Jurkat, Clone E6-1 (cell line): Measurements from ENCODE around the gene TALDO1.

Experiments
- DNase-seq: peaks from one replicate; pipeline ENCODE4 v3.0.0-alpha.2; 2011; ENCODE audit warnings: low read depth, low spot score
- H3K4me3 ChIP-seq: 2 replicates; pipeline ENCODE4 v1.5.1; 2011; ENCODE audit warnings: mild to moderate bottlenecking, low read length, control low read depth, moderate library complexity

TALDO1 gene

GRCh38 chr11:803770-804598 is 56.7 kb downstream of the TALDO1 start:
- DNase-seq: no peak
- peak overlapping the region; percentile 75 for H3K4me3 ChIP-seq

DNA sequence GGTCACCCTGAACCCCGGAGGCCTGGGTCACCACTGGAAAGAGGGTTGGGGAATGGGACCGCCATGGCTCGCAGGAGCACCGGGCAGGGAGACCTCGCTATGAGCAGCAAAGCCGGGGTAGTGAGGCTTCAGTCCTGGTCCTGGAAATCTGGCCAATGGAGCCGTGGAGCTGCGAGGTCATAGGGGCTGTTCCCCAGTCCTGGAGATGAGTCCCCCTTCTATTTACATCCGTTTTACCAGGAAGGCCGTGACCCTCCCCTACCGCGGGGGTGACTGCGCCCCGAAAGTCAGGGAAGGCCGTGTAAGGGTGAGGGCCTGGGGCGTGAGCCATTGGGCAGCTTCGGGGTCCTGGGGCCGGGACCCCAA is 57.3 kb downstream of the TALDO1 start:
- no peak for DNase-seq

GRCh38 chr11:808427-809286 is 61.4 kb downstream of the TALDO1 start:
- H3K4me3 ChIP-seq: peak overlapping the region; percentile 99
- DNase-seq: no peak

More for the DNA sequence above, 57.3 kb downstream of the TALDO1 start:
- H3K4me3 ChIP-seq: peak overlapping the region; percentile 75

DNA sequence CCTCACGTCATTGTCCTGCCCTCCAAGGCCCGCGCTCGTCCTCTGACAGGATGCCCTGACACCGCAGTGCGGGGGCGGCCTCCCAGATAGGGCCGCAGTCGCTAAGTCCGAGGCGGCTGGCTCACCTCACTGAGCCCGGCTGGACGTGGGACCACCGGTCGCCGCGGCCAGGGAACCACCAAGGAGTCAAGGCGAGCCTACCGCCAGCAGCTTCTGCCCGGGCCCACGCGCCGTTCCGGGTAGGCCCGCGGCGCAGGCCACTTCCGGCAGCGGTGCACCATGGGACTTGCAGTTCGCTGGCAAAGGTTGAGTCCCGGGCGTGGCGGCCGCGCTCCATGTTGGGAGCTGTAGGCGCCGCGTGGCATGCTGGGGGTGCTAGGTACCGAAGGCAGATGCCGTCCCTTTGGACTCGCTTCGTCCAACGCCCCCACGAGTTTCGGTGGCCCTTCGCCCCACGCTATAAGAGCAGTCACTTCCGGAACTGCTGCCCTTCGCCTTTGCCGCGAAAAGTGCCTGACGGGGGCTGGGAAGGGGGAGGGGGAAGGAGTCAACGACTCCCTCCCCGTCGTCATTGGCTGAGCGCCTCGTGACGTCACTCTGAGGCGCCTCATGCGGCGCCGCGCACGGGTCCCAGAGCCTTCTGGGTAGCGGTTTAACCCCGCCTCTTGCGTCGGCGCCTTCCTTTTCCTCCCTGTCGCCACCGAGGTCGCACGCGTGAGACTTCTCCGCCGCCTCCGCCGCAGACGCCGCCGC is 62.2 kb downstream of the TALDO1 start, which contains the start of gene RPLP2:
RPLP2 (plus strand) TSS at position 681 of the 753 bp plus-strand sequence. CDS start 268 bp downstream, outside the sequence.
- DNase-seq: peak; percentile 96
- H3K4me3 ChIP-seq: peak within 1 kb of the TSS; percentile 99

GRCh38 chr11:810040-810567 is 62.8 kb downstream of the TALDO1 start:
- DNase-seq: no peak
- H3K4me3 ChIP-seq: peak overlapping the region; percentile 99

DNA sequence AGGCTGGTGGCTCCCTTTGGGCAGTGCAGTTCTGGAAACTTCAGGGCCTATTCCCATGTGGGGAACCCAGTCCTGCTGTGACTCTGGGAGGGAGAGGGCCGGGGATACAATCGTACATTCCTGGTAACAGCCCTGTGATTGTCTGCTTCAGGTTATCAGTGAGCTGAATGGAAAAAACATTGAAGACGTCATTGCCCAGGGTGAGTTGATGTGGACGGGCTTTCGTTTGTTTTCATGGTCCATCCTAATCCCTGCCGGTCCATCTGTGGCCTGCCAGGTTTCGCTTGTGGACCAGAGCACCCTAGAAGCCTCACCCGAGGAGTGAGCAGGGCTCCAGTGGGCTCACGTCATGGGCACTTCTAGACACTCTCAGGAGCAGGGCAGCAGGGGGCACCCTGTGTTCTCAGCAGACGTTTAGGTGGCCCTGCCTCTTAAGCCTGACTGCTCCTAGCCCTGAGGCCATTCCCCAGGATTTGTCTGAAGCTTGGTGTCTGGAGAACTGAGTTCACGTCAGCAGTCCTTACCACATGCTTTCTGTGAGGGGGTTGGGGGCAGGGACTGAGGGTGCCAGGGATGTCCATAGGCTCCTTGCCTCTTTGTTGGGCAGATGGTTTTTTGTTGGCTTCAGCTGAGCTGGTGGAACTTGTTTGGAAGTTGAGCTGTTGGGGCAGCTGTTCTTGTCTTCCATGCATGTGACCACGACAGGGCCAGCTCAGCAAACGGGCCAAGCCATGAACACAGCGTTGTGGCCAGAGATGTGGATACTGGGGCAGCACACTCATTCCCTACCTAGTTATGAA is 64.4 kb downstream of the TALDO1 start:
- DNase-seq: no peak
- peak overlapping the region; percentile 99 for H3K4me3 ChIP-seq

DNA sequence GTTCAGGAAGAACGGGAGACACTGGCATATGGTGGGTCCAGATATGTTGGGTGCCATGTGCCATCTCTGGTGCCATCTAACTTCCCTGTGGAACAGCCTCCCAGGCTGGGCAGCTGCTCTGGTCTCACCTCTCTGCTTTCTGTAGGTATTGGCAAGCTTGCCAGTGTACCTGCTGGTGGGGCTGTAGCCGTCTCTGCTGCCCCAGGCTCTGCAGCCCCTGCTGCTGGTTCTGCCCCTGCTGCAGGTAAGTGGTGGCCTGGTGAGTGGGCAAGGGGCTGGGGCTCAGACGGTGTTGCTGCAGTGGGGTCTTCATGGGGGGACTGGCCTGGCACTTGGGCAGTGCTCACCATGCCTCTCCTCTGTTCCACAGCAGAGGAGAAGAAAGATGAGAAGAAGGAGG is 65.1 kb downstream of the TALDO1 start:
- H3K4me3 ChIP-seq: no peak overlapping the region
- no peak for DNase-seq

GRCh38 chr11:813072-813455 is 65.8 kb downstream of the TALDO1 start:
- H3K4me3 ChIP-seq: no peak overlapping the region
- no peak for DNase-seq

- no peak for DNase-seq
- no peak overlapping the region for H3K4me3 ChIP-seq
Observed at GRCh38 chr11:813456-814096, 66.3 kb downstream of the TALDO1 start.
